DOHH2 (cell line): ENCODE data around the gene IGSF9B.

Experiments
- CTCF ChIP-seq: fragments of 200-600 bp; sonication (generic); IDR thresholded peaks from one replicate; pipeline ENCODE4 v1.5.1; 2014; ENCODE audit warnings: antibody characterized with exemption, mild to moderate bottlenecking, low read depth, low read length; ENCODE audit not compliant: poor library complexity, severe bottlenecking
- EZH2phosphoT487 ChIP-seq: fragments of 200-600 bp; sonication (generic); IDR thresholded peaks from 2 replicates; pipeline ENCODE4 v1.6.1; 2017; ENCODE audit warnings: borderline replicate concordance, mild to moderate bottlenecking, antibody characterized with exemption, low read length, moderate library complexity, mixed read lengths

GRCh38 chr11:133907216-133907615, 49.6 kb downstream of the IGSF9B start:
- TF ChIP-seq CTCF (no peak), EZH2phosphoT487 (no peak)
